GM12878 (cell line): ENCODE results near the gene B3GAT2. TPM values are rescaled to one million over a fixed set of nuclear protein-coding genes. Genes with fewer than 3 reads are reported as not detected.
A peak's percentile ranks its signal among the peaks of the same experiment; 100 is the strongest.

Experiments
- BACH1 ChIP-seq: fragments of 450-650 bp; IDR thresholded peaks from 2 replicates; pipeline ENCODE4 v1.6.1; 2017; ENCODE audit warnings: mild to moderate bottlenecking, borderline replicate concordance
- EGR1 ChIP-seq, 2 experiments: IDR thresholded peaks; 1 replicate in 1 of 2; 2 replicates in 1 of 2; pipeline ENCODE4 v1.6.1; 2011 to 2012; ENCODE audit warnings: low read depth in 2 of 2, low read length in 2 of 2, borderline replicate concordance in 1 of 2, mild to moderate bottlenecking in 1 of 2, moderate library complexity in 1 of 2
- EP300 ChIP-seq, 2 experiments: fragments of 150-350 bp in 1 of 2; IDR thresholded peaks; 2 replicates each; pipeline ENCODE4 v1.6.1; 2011 to 2012; ENCODE audit warnings: low read depth in 2 of 2, low read length in 2 of 2, borderline replicate concordance in 1 of 2, improper control_type of control experiment in 1 of 2, inconsistent platforms in 1 of 2; ENCODE audit not compliant: control insufficient read depth in 1 of 2
- EZH2 ChIP-seq: IDR thresholded peaks from 2 replicates; pipeline ENCODE4 v1.6.1; 2012; ENCODE audit warnings: low read depth, mild to moderate bottlenecking, control low read depth, inconsistent platforms, low read length, borderline replicate concordance; ENCODE audit not compliant: control insufficient read depth
- MXI1 ChIP-seq: fragments of 150-350 bp; IDR thresholded peaks from 2 replicates; pipeline ENCODE4 v1.6.1; 2011; ENCODE audit warnings: low read depth, mild to moderate bottlenecking, inconsistent platforms, low read length, improper control_type of control experiment
- NFIC ChIP-seq: IDR thresholded peaks from 2 replicates; pipeline ENCODE4 v1.6.1; 2012; ENCODE audit warnings: low read depth, mild to moderate bottlenecking, inconsistent platforms, low read length, moderate library complexity
- NFXL1 ChIP-seq: fragments of 450-650 bp; IDR thresholded peaks from 2 replicates; pipeline ENCODE4 v1.6.1; 2017; ENCODE audit warnings: antibody characterized with exemption, mild to moderate bottlenecking, borderline replicate concordance
- NFYA ChIP-seq: IDR thresholded peaks from 2 replicates; pipeline ENCODE4 v1.6.1; 2011; ENCODE audit warnings: low read depth, mild to moderate bottlenecking, low read length, improper control_type of control experiment, borderline replicate concordance
- NFYB ChIP-seq: IDR thresholded peaks from 2 replicates; pipeline ENCODE4 v1.6.1; 2011; ENCODE audit warnings: low read depth, mild to moderate bottlenecking, low read length, improper control_type of control experiment, moderate library complexity; ENCODE audit not compliant: insufficient read depth
- PAX5 ChIP-seq: IDR thresholded peaks from 2 replicates; pipeline ENCODE4 v1.6.1; 2011; ENCODE audit warnings: low read depth, low read length, borderline replicate concordance
- RAD21 ChIP-seq: IDR thresholded peaks from 2 replicates; pipeline ENCODE4 v1.6.1; 2011; ENCODE audit warnings: mild to moderate bottlenecking, low read depth, low read length, moderate library complexity; ENCODE audit not compliant: insufficient read depth
- RELB ChIP-seq: fragments of 450-650 bp; IDR thresholded peaks from 2 replicates; pipeline ENCODE4 v1.6.1; 2017; ENCODE audit warnings: low read depth, mild to moderate bottlenecking, moderate library complexity
- SP1 ChIP-seq: IDR thresholded peaks from one replicate; pipeline ENCODE4 v1.6.1; 2011; ENCODE audit warnings: low read depth, low read length
- SRF ChIP-seq, 2 experiments: IDR thresholded peaks; 2 replicates each; pipeline ENCODE4 v1.6.1; 2011; ENCODE audit warnings: low read depth in 2 of 2, low read length in 2 of 2, mild to moderate bottlenecking in 1 of 2, moderate library complexity in 1 of 2
- STAT3 ChIP-seq: IDR thresholded peaks from 2 replicates; pipeline ENCODE4 v1.6.1; 2011; ENCODE audit warnings: low read depth, low read length, improper control_type of control experiment
- SUPT20H ChIP-seq: IDR thresholded peaks from 2 replicates; pipeline ENCODE4 v1.6.1; 2011; ENCODE audit warnings: low read depth, mild to moderate bottlenecking, low read length, moderate library complexity, borderline replicate concordance; ENCODE audit not compliant: control insufficient read depth
- TAF1 ChIP-seq: IDR thresholded peaks from 2 replicates; pipeline ENCODE4 v1.6.1; 2011; ENCODE audit warnings: mild to moderate bottlenecking, low read depth, low read length, borderline replicate concordance
- WRNIP1 ChIP-seq: IDR thresholded peaks from 2 replicates; pipeline ENCODE4 v1.6.1; 2011; ENCODE audit warnings: low read depth, low read length, improper control_type of control experiment, borderline replicate concordance
- YY1 ChIP-seq: IDR thresholded peaks from 2 replicates; pipeline ENCODE4 v1.6.1; 2011; ENCODE audit warnings: low read depth, mild to moderate bottlenecking, low read length
- polyA plus RNA-seq, 11 experiments: library from polyadenylated mRNA; depleted of rRNA in 4 of 11; unstranded in 6 of 11; stranded (reverse) in 5 of 11; fragments of >200 nt; fragmentation: Nextera tagmentation in 4 of 11; fragmentation: Illumina TruSeq in 1 of 11; extraction: Ambion mirVana in 4 of 11; extraction: Trizol in 1 of 11; gene quantifications; 1 replicate in 1 of 11; 2 replicates in 10 of 11; pipeline versions ENCODE4 v1.2.1 to v1.2.3, GENCODE V29; 2011 to 2016; ENCODE audit warnings: inconsistent platforms in 2 of 11, missing spikeins in 2 of 11, low read depth in 1 of 11
- total RNA-seq, 4 experiments: library from RNA; depleted of rRNA in 3 of 4; stranded (reverse); fragments of >200 nt in 3 of 4; fragmentation: Illumina TruSeq in 1 of 4; extraction: Trizol in 1 of 4; gene quantifications; 2 replicates each; pipeline versions ENCODE4 v1.2.1 to v1.2.3, GENCODE V29; 2013 to 2021
- TF ChIP-seq, protein P1 (sequence below): IDR thresholded peaks from 2 replicates; pipeline ENCODE4 v1.6.1; 2012; ENCODE audit warnings: improper control_type of control experiment, low read depth, low read length; ENCODE audit not compliant: insufficient replicate concordance
- TF ChIP-seq, protein P2 (sequence below): fragments of 450-650 bp; IDR thresholded peaks from 2 replicates; pipeline ENCODE4 v1.6.1; 2017; ENCODE audit warnings: borderline replicate concordance

The B3GAT2 gene
- total and polyA plus RNA-seq, 10 of the 15 experiments (the other 5 are each of a cell fraction or from before 2014, with no cell fraction given) = 0.04 to 1.2 (median 0.22) TPM; not detected in 5

- TF ChIP-seq, protein P1, sequence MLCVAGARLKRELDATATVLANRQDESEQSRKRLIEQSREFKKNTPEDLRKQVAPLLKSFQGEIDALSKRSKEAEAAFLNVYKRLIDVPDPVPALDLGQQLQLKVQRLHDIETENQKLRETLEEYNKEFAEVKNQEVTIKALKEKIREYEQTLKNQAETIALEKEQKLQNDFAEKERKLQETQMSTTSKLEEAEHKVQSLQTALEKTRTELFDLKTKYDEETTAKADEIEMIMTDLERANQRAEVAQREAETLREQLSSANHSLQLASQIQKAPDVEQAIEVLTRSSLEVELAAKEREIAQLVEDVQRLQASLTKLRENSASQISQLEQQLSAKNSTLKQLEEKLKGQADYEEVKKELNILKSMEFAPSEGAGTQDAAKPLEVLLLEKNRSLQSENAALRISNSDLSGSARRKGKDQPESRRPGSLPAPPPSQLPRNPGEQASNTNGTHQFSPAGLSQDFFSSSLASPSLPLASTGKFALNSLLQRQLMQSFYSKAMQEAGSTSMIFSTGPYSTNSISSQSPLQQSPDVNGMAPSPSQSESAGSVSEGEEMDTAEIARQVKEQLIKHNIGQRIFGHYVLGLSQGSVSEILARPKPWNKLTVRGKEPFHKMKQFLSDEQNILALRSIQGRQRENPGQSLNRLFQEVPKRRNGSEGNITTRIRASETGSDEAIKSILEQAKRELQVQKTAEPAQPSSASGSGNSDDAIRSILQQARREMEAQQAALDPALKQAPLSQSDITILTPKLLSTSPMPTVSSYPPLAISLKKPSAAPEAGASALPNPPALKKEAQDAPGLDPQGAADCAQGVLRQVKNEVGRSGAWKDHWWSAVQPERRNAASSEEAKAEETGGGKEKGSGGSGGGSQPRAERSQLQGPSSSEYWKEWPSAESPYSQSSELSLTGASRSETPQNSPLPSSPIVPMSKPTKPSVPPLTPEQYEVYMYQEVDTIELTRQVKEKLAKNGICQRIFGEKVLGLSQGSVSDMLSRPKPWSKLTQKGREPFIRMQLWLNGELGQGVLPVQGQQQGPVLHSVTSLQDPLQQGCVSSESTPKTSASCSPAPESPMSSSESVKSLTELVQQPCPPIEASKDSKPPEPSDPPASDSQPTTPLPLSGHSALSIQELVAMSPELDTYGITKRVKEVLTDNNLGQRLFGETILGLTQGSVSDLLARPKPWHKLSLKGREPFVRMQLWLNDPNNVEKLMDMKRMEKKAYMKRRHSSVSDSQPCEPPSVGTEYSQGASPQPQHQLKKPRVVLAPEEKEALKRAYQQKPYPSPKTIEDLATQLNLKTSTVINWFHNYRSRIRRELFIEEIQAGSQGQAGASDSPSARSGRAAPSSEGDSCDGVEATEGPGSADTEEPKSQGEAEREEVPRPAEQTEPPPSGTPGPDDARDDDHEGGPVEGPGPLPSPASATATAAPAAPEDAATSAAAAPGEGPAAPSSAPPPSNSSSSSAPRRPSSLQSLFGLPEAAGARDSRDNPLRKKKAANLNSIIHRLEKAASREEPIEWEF = no peak
- TF ChIP-seq RAD21 (peak; percentile 67), EP300 (IDR thresholded peaks at IDR 0.05; ENCODE audit: borderline replicate concordance in 1 of 2, control insufficient read depth in 1 of 2, low read depth in 2 of 2, low read length in 2 of 2) (no peak), STAT3 (no peak), NFXL1 (no peak), SUPT20H (no peak), SP1 (no peak), YY1 (no peak; the same call in 1 of the 2 replicates), NFYB (no peak), SRF (IDR thresholded peaks at IDR 0.05; ENCODE audit: low read depth in 2 of 2, low read length in 2 of 2) (no peak), TAF1 (no peak), MXI1 (no peak), BACH1 (0 out of 2 replicates have a peak, but pooled peaks have one; percentile 26), EGR1 (IDR thresholded peaks at IDR 0.05; ENCODE audit: borderline replicate concordance in 1 of 2, low read depth in 2 of 2, low read length in 2 of 2) (0 out of 3 replicates have a peak, but pooled peaks of 1 of the 2 experiments have one; percentile 41), RELB (no peak), NFIC (no peak), PAX5 (peak; percentile 62; the same call in 1 of the 2 replicates), NFYA (no peak), EZH2 (no peak), WRNIP1 (no peak)
- TF ChIP-seq, protein P2, sequence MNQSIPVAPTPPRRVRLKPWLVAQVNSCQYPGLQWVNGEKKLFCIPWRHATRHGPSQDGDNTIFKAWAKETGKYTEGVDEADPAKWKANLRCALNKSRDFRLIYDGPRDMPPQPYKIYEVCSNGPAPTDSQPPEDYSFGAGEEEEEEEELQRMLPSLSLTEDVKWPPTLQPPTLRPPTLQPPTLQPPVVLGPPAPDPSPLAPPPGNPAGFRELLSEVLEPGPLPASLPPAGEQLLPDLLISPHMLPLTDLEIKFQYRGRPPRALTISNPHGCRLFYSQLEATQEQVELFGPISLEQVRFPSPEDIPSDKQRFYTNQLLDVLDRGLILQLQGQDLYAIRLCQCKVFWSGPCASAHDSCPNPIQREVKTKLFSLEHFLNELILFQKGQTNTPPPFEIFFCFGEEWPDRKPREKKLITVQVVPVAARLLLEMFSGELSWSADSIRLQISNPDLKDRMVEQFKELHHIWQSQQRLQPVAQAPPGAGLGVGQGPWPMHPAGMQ = no peak
Measured at GRCh38 chr6:70955441-70956190, 1.2 kb downstream of the B3GAT2 start (continued).
